CD14-positive monocyte (primary cell): ENCODE data around the gene PLCH1. TPM values are rescaled to one million over a fixed set of nuclear protein-coding genes. Genes with fewer than 3 reads are reported as not detected.

Experiments used
- DNase-seq, 3 donors: peaks; one replicate each; pipeline ENCODE4 v3.0.0-alpha.2; 2011 to 2022
- H2AFZ ChIP-seq: 2 replicates; pipeline ENCODE4 v1.6.0; 2012; ENCODE audit warnings: mild to moderate bottlenecking, low read depth, low read length, inconsistent platforms; ENCODE audit not compliant: insufficient read depth, poor library complexity, severe bottlenecking
- H3K27ac ChIP-seq, 2 donors: 1 replicate in 1 of 2; 2 replicates in 1 of 2; pipeline ENCODE4 v1.5.1; 2012 to 2013; ENCODE audit warnings: low read length in 2 of 2, control low read depth in 1 of 2, inconsistent platforms in 1 of 2, low read depth in 1 of 2, mild to moderate bottlenecking in 1 of 2
- H3K27me3 ChIP-seq, 2 donors: one replicate each; pipeline versions ENCODE4 v1.6.0 to v1.6.1; 2011 to 2013; ENCODE audit warnings: low read length in 2 of 2; ENCODE audit not compliant: control insufficient read depth in 2 of 2, insufficient read depth in 2 of 2
- H3K36me3 ChIP-seq, 2 donors: replicated peaks in 1 of 2; 1 replicate in 1 of 2; 2 replicates in 1 of 2; pipeline versions ENCODE4 v1.5.1 to v1.6.1; 2012 to 2013; ENCODE audit warnings: low read length in 2 of 2, control low read depth in 1 of 2, inconsistent platforms in 1 of 2, mild to moderate bottlenecking in 1 of 2; ENCODE audit not compliant: insufficient read depth in 2 of 2, control insufficient read depth in 1 of 2
- H3K4me1 ChIP-seq, 2 donors: 1 replicate in 1 of 2; 2 replicates in 1 of 2; pipeline versions ENCODE4 v1.5.1 to v1.6.1; 2012 to 2013; ENCODE audit warnings: low read length in 2 of 2, control low read depth in 1 of 2, inconsistent platforms in 1 of 2, mild to moderate bottlenecking in 1 of 2, moderate library complexity in 1 of 2; ENCODE audit not compliant: insufficient read depth in 2 of 2, control insufficient read depth in 1 of 2
- H3K4me2 ChIP-seq: replicated peaks from 2 replicates; pipeline ENCODE3; 2012; ENCODE audit warnings: low read length, moderate library complexity, mild to moderate bottlenecking; ENCODE audit not compliant: poor library complexity, severe bottlenecking; ENCODE audit errors: extremely low read depth
- H3K4me3 ChIP-seq, 3 experiments: fragments of 200-600 bp in 1 of 3; sonication (generic) in 1 of 3; replicated peaks in 1 of 3; 1 replicate in 2 of 3; 2 replicates in 1 of 3; pipeline ENCODE4 v1.5.1; 2011 to 2013; ENCODE audit warnings: low read length in 3 of 3, mild to moderate bottlenecking in 3 of 3, control low read depth in 2 of 3, low read depth in 2 of 3, inconsistent platforms in 1 of 3, moderate library complexity in 1 of 3
- H3K79me2 ChIP-seq: 2 replicates; pipeline ENCODE4 v1.6.0; 2012; ENCODE audit warnings: mild to moderate bottlenecking, control low read depth, inconsistent platforms, low read length, moderate library complexity; ENCODE audit not compliant: insufficient read depth
- H3K9ac ChIP-seq: 2 replicates; pipeline ENCODE4 v1.6.0; 2017; ENCODE audit warnings: low read length, mild to moderate bottlenecking; ENCODE audit not compliant: insufficient read depth, poor library complexity, severe bottlenecking
- H3K9me3 ChIP-seq, 2 donors: replicated peaks in 1 of 2; 1 replicate in 1 of 2; 2 replicates in 1 of 2; pipeline versions ENCODE4 v1.5.1 to v1.6.1; 2012 to 2013; ENCODE audit warnings: low read length in 2 of 2, control low read depth in 1 of 2; ENCODE audit not compliant: control insufficient read depth in 1 of 2, insufficient read depth in 1 of 2
- H4K20me1 ChIP-seq: 2 replicates; pipeline ENCODE4 v1.6.0; 2012; ENCODE audit warnings: mild to moderate bottlenecking, low read length, control low read depth, moderate library complexity; ENCODE audit not compliant: insufficient read depth
- H3K27ac Mint-ChIP-seq, 7 donors: one replicate each; pipeline ENCODE4 v1.8.0; 2020; ENCODE audit warnings: mild to moderate bottlenecking in 7 of 7, mixed read lengths in 7 of 7, moderate library complexity in 6 of 7, inconsistent platforms in 2 of 7
- H3K27me3 Mint-ChIP-seq, 3 donors: one replicate each; pipeline ENCODE4 v1.8.0; 2021 to 2022; ENCODE audit warnings: low read depth in 3 of 3, mild to moderate bottlenecking in 3 of 3, mixed read lengths in 3 of 3, moderate library complexity in 3 of 3, inconsistent platforms in 1 of 3
- H3K36me3 Mint-ChIP-seq, 2 donors: one replicate each; pipeline ENCODE4 v1.8.0; 2020; ENCODE audit warnings: mixed read lengths in 2 of 2, inconsistent platforms in 1 of 2, mild to moderate bottlenecking in 1 of 2
- H3K4me1 Mint-ChIP-seq: one replicate; pipeline ENCODE4 v1.8.0; 2020; ENCODE audit warnings: mild to moderate bottlenecking, mixed read lengths
- H3K4me3 Mint-ChIP-seq, 2 donors: one replicate each; pipeline ENCODE4 v1.8.0; 2020; ENCODE audit warnings: mild to moderate bottlenecking in 2 of 2, mixed read lengths in 2 of 2, moderate library complexity in 1 of 2
- H3K9me3 Mint-ChIP-seq, 7 donors: one replicate each; pipeline ENCODE4 v1.8.0; 2020 to 2022; ENCODE audit warnings: mixed read lengths in 7 of 7, mild to moderate bottlenecking in 6 of 7, moderate library complexity in 6 of 7, inconsistent platforms in 2 of 7
- CTCF ChIP-seq: fragments of 200-600 bp; IDR thresholded peaks from one replicate; pipeline ENCODE4 v1.8.0; 2022; ENCODE audit warnings: antibody characterized with exemption, mild to moderate bottlenecking
- WGBS: methylation state at CpG from one replicate; pipeline ENCODE4 v1.1.5; 2013; ENCODE audit warnings: missing lambda C conversion rate; ENCODE audit not compliant: insufficient coverage; 5-methylcytosine and 5-hydroxymethylcytosine counted together
- intact Hi-C, 2 donors: fragments of 100-400 bp; cut with micrococcal nuclease; formaldehyde crosslinking; loops; one replicate each; pipeline versions ENCODE4 v1.15.0 to v1.15.1; 2023
- polyA plus RNA-seq, 3 donors: library from polyadenylated mRNA; depleted of rRNA in 1 of 3; unstranded in 2 of 3; stranded (reverse) in 1 of 3; fragments of 300-500 nt in 2 of 3; fragments of >200 nt in 1 of 3; fragmentation: Illumina TruSeq in 2 of 3; gene quantifications; 1 replicate in 2 of 3; 2 replicates in 1 of 3; pipeline ENCODE4 v1.2.3, GENCODE V29; 2012 to 2021

PLCH1 gene
- polyA plus RNA-seq, 3 donors, result not detected

- no peaks in the 10 kb centered on the region for H3K79me2 ChIP-seq
- WGBS, result no CpG with 5 or more reads among the region's 2 CpGs
- no peaks in the 10 kb centered on the region for H3K4me1 ChIP-seq
- no peaks in the 10 kb centered on the region for H4K20me1 ChIP-seq
- H3K27me3 Mint-ChIP-seq, result peaks cover 0 to 5% (median 0%) of the 10 kb centered on the region in 3 donors
- no peak overlapping the region for H3K27ac ChIP-seq
- DNase-seq, result no peak
- intact Hi-C loops, result no loop called here
- H3K36me3 Mint-ChIP-seq, result no peaks in the 10 kb centered on the region
- H3K4me1 Mint-ChIP-seq, result peaks cover 8% of the 10 kb centered on the region
- no peak overlapping the region for H3K9ac ChIP-seq
- TF ChIP-seq CTCF, result no peak
- no peak overlapping the region for H3K4me3 Mint-ChIP-seq
- H3K4me3 ChIP-seq, result no peak overlapping the region
- no peaks in the 10 kb centered on the region for H3K9me3 ChIP-seq
- no peak overlapping the region for H3K27ac Mint-ChIP-seq
- no peak overlapping the region for H2AFZ ChIP-seq
- no peak overlapping the region for H3K4me2 ChIP-seq
- no peaks in the 10 kb centered on the region for H3K36me3 ChIP-seq
- H3K9me3 Mint-ChIP-seq, result peaks cover 0 to 2% (median 0%) of the 10 kb centered on the region in 7 donors
- H3K27me3 ChIP-seq, result no peaks in the 10 kb centered on the region
These were observed 189.3 kb downstream of the PLCH1 start for GRCh38 chr3:155555479-155556060.

GRCh38 chr3:155554777-155555451 is 190.0 kb downstream of the PLCH1 start:
- intact Hi-C loops, result no loop called here

More at GRCh38 chr3:155554777-155555451, 190.0 kb downstream of the PLCH1 start:
- no peak for DNase-seq
- Histone ChIP-seq H3K27me3 (no peaks in the 10 kb centered on the region), H3K4me2 (no peak overlapping the region), H2AFZ (no peak overlapping the region), H3K4me1 (no peaks in the 10 kb centered on the region), H3K79me2 (no peaks in the 10 kb centered on the region), H3K9ac (no peak overlapping the region), H3K9me3 (no peaks in the 10 kb centered on the region), H3K4me3 (no peak overlapping the region), H3K36me3 (no peaks in the 10 kb centered on the region), H4K20me1 (no peaks in the 10 kb centered on the region), H3K27ac (no peak overlapping the region)
- H3K27ac Mint-ChIP-seq, result no peak overlapping the region
- H3K36me3 Mint-ChIP-seq, result no peaks in the 10 kb centered on the region
- no CpG with 5 or more reads among the region's 4 CpGs for WGBS
- H3K4me1 Mint-ChIP-seq, result peaks cover 8% of the 10 kb centered on the region
- peaks cover 0 to 4% (median 0%) of the 10 kb centered on the region in 3 donors for H3K27me3 Mint-ChIP-seq
- TF ChIP-seq CTCF, result no peak
- peaks cover 0 to 2% (median 0%) of the 10 kb centered on the region in 7 donors for H3K9me3 Mint-ChIP-seq
- no peak overlapping the region for H3K4me3 Mint-ChIP-seq
